HCT116 (cell line): Measurements from ENCODE around the gene PRIMA1. TPM values are rescaled to one million over a fixed set of nuclear protein-coding genes. Genes with fewer than 3 reads are reported as not detected.

ENCODE experiments used
- ATAC-seq: fragments of 200-7000 bp; cut with Tn5 transposase; 2 replicates; pipeline ENCODE4 v1.9.1; 2020; ENCODE audit warnings: mild to moderate bottlenecking, moderate library complexity
- BruUV-seq: library from RNA; stranded (reverse); fragments of 400-500 nt; replicated peaks from 2 replicates; lab custom pipeline; 2021; lab: Mats Ljungman, UMichigan
- CTCF ChIA-PET: fragments of 300-600 bp; sonication (Branson Sonifier 250); formaldehyde crosslinking; loops from one replicate; lab custom pipeline; 2021; ENCODE audit warnings: antibody characterized with exemption; lab: Charles Lee
- POLR2A ChIA-PET: fragments of 300-600, 350-600 bp; sonication (Branson Sonifier 250); formaldehyde crosslinking; loops from one replicate; lab custom pipeline; 2021; ENCODE audit warnings: antibody characterized with exemption; lab: Charles Lee
- RAD21 ChIA-PET, 2 experiments: fragments of 300-600 bp; sonication (Branson Sonifier 250); formaldehyde crosslinking; loops; one replicate each; lab custom pipeline; 2023; ENCODE audit warnings: low total read pairs in 2 of 2; ENCODE audit not compliant: uncharacterized antibody in 2 of 2, unreplicated experiment in 2 of 2, low non-redundant PET in 1 of 2; lab: Charles Lee
- DNase-seq: peaks from one replicate; pipeline ENCODE4 v3.0.0-alpha.2; 2010; ENCODE audit warnings: low read depth, low spot score
- H2AFZ ChIP-seq: fragments of 200-600 bp; shearing (Covaris generic), sonication (generic); 2 replicates; pipeline ENCODE4 v1.6.1; 2017; ENCODE audit warnings: low read depth, mixed run types, mixed read lengths, antibody characterized with exemption, low read length; ENCODE audit not compliant: poor library complexity, severe bottlenecking
- H3K27ac ChIP-seq: 2 replicates; pipeline ENCODE4 v1.5.1; 2012; ENCODE audit warnings: low read depth, low read length
- H3K27me3 ChIP-seq: fragments of 200-600 bp; sonication (generic); 2 replicates; pipeline ENCODE4 v1.6.1; 2016; ENCODE audit warnings: mixed run types, low read length, mixed read lengths; ENCODE audit not compliant: insufficient read depth
- H3K36me3 ChIP-seq, 2 experiments: fragments of 200-500 bp in 1 of 2; fragments of 200-600 bp in 1 of 2; sonication (Bioruptor generic) in 1 of 2; sonication (generic) in 1 of 2; 2 replicates each; pipeline versions ENCODE4 v1.5.1 to v1.6.1; 2014 to 2016; ENCODE audit warnings: low read length in 2 of 2, inconsistent platforms in 1 of 2, mixed read lengths in 1 of 2, mixed run types in 1 of 2; ENCODE audit not compliant: insufficient read depth in 2 of 2, control insufficient read depth in 1 of 2
- H3K4me1 ChIP-seq, 2 experiments: fragments of 200-600 bp in 1 of 2; sonication (generic) in 1 of 2; 2 replicates each; pipeline versions ENCODE4 v1.5.1 to v1.6.1; 2012 to 2017; ENCODE audit warnings: low read length in 2 of 2, inconsistent platforms in 1 of 2, mild to moderate bottlenecking in 1 of 2, mixed read lengths in 1 of 2, mixed run types in 1 of 2, moderate library complexity in 1 of 2; ENCODE audit not compliant: insufficient read depth in 2 of 2, control insufficient read depth in 1 of 2
- H3K4me2 ChIP-seq: fragments of 200-600 bp; sonication (generic); 2 replicates; pipeline ENCODE4 v1.6.1; 2017; ENCODE audit warnings: mixed run types, low read length, mixed read lengths
- H3K4me3 ChIP-seq, 2 experiments: fragments of 200-600 bp in 1 of 2; sonication (generic) in 1 of 2; replicated peaks in 1 of 2; 2 replicates each; pipeline ENCODE4 v1.5.1; 2011 to 2016; ENCODE audit warnings: low read length in 2 of 2, control low read depth in 1 of 2, low read depth in 1 of 2, mild to moderate bottlenecking in 1 of 2, mixed read lengths in 1 of 2, mixed run types in 1 of 2
- H3K79me2 ChIP-seq: fragments of 200-600 bp; sonication (generic); 2 replicates; pipeline ENCODE4 v1.6.1; 2017; ENCODE audit warnings: mild to moderate bottlenecking, mixed run types, low read length, moderate library complexity, mixed read lengths; ENCODE audit not compliant: insufficient read depth
- H3K9ac ChIP-seq: fragments of 200-600 bp; sonication (generic); 2 replicates; pipeline ENCODE4 v1.6.1; 2016; ENCODE audit warnings: low read length, mixed read lengths
- H3K9me2 ChIP-seq: fragments of 200-600 bp; sonication (generic), shearing (Covaris generic); 2 replicates; pipeline ENCODE4 v1.6.1; 2017; ENCODE audit warnings: mixed run types, mild to moderate bottlenecking, moderate library complexity; ENCODE audit not compliant: insufficient read depth
- H3K9me3 ChIP-seq, 2 experiments: fragments of 200-500 bp in 1 of 2; fragments of 200-600 bp in 1 of 2; sonication (Bioruptor generic) in 1 of 2; sonication (generic) in 1 of 2; 2 replicates each; pipeline ENCODE4 v1.6.1; 2014 to 2017; ENCODE audit warnings: low read length in 2 of 2, mixed read lengths in 2 of 2, inconsistent platforms in 1 of 2, low read depth in 1 of 2, mild to moderate bottlenecking in 1 of 2, mixed run types in 1 of 2, moderate library complexity in 1 of 2; ENCODE audit not compliant: control insufficient read depth in 1 of 2, insufficient read depth in 1 of 2
- H4K20me1 ChIP-seq: fragments of 200-600 bp; sonication (generic), shearing (Covaris generic); 2 replicates; pipeline ENCODE4 v1.6.1; 2017; ENCODE audit warnings: mixed run types, mild to moderate bottlenecking, moderate library complexity; ENCODE audit not compliant: insufficient read depth
- CEBPB ChIP-seq: IDR thresholded peaks from 2 replicates; pipeline ENCODE4 v1.6.1; 2012; ENCODE audit warnings: low read depth
- CTCF ChIP-seq, 3 experiments: fragments of 200-600 bp in 1 of 3; sonication (generic) in 1 of 3; IDR thresholded peaks in 2 of 3; conservative IDR thresholded peaks in 1 of 3; 2 replicates each; pipeline ENCODE4 v1.5.1; 2012 to 2017; ENCODE audit warnings: low read depth in 2 of 3, low read length in 2 of 3, antibody characterized with exemption in 1 of 3, borderline replicate concordance in 1 of 3, control low read depth in 1 of 3, mild to moderate bottlenecking in 1 of 3, mixed read lengths in 1 of 3, mixed run types in 1 of 3, moderate library complexity in 1 of 3; ENCODE audit not compliant: insufficient read depth in 1 of 3
- EZH2phosphoT487 ChIP-seq: fragments of 200-600 bp; IDR thresholded peaks from 2 replicates; pipeline ENCODE4 v1.6.1; 2018; ENCODE audit warnings: antibody characterized with exemption, borderline replicate concordance
- JUND ChIP-seq: IDR thresholded peaks from 2 replicates; pipeline ENCODE4 v1.6.1; 2012
- POLR2AphosphoS5 ChIP-seq: IDR thresholded peaks from 2 replicates; pipeline ENCODE4 v1.6.1; 2011; ENCODE audit warnings: mild to moderate bottlenecking, low read depth, low read length, moderate library complexity
- SIN3A ChIP-seq: IDR thresholded peaks from 2 replicates; pipeline ENCODE4 v1.6.1; 2012; ENCODE audit warnings: low read depth
- ZFX ChIP-seq: fragments of 450-650 bp; IDR thresholded peaks from 2 replicates; pipeline ENCODE4 v1.6.1; 2017
- intact Hi-C: fragments of 100-400 bp; cut with micrococcal nuclease; formaldehyde crosslinking; loops from 2 replicates; pipeline ENCODE4 v1.10.0; 2022
- total RNA-seq: library from RNA; stranded (reverse); gene quantifications from one replicate; pipeline ENCODE4 v1.2.1, GENCODE V29; 2021; ENCODE audit not compliant: unreplicated experiment
- TF ChIP-seq, protein P1 (sequence below): IDR thresholded peaks from 2 replicates; pipeline ENCODE4 v1.6.1; 2012

PRIMA1 gene
- total RNA-seq, 1 experiment from 2014 or later: 1.5 TPM

DNA sequence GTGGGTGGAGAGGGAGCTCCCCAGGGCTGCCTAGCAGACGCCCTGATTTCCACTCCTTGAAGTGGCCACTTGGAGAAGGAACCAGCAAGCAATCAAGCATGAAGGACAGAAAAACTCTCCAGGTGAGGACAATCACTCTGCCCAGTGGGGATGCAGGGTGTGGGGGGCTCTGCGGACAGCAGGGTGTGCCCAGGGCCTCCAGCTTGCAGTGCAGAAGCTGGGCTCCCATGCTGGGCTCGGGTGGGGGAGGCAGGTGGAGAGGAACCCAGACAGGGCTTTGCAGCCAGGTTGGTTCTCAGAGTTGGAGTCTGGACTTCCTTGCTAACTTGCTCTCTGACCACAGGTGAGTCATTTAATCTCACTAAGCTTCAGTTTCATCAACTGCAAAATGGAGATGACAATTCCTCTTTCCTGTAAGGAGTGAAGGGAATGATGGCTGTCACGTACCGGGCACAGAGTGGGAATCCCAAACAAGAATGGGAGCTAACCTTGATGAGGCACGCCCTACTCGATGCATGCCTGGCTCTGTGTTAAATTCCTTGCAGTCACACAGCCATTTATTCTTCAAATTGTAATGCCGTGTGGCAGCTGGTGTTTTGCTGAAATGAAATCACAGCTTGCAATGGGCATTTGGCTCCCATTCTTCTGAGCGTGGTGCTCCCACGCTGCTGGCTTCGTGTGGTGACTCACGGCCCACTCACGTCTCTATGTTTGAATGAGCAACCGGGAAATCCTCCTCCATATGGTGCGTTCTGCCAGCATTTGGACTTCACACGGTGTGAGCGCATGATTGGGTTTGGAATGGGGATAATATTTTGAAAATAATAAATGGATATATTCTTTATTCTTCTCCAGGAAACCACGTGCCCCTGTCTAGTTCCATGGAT lies 75.2 kb downstream of the PRIMA1 start:
- Histone ChIP-seq H3K9ac (no peak overlapping the region), H3K9me3 (no peaks in the 10 kb centered on the region), H3K4me1 (peaks cover 0 to 4% of the 10 kb centered on the region in 2 experiments; a peak in 1 of 4 replicates), H3K27ac (no peak overlapping the region), H3K27me3 (no peaks in the 10 kb centered on the region), H3K4me2 (no peak overlapping the region), H3K36me3 (no peaks in the 10 kb centered on the region), H3K79me2 (no peaks in the 10 kb centered on the region), H3K9me2 (no peaks in the 10 kb centered on the region), H2AFZ (no peak overlapping the region), H4K20me1 (no peaks in the 10 kb centered on the region), H3K4me3 (no peak overlapping the region)
- no peak for TF ChIP-seq CEBPB
- TF ChIP-seq, protein P1, sequence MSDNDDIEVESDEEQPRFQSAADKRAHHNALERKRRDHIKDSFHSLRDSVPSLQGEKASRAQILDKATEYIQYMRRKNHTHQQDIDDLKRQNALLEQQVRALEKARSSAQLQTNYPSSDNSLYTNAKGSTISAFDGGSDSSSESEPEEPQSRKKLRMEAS: no peak
- TF ChIP-seq SIN3A: no peak
- no peak for TF ChIP-seq POLR2AphosphoS5
- TF ChIP-seq JUND: no peak
- no peak for TF ChIP-seq CTCF (IDR thresholded peaks at IDR 0.05 in 2 of 3, conservative IDR thresholded peaks at IDR 0.05 in 1 of 3; ENCODE audit: borderline replicate concordance in 1 of 3, insufficient read depth in 1 of 3, low read depth in 2 of 3, low read length in 2 of 3)
- no peak for TF ChIP-seq EZH2phosphoT487
- TF ChIP-seq ZFX: no peak
- CTCF ChIA-PET: no interaction called here
- RAD21 ChIA-PET: no interaction called here
- POLR2A ChIA-PET: no interaction called here
- BruUV-seq: no TSS peak
- DNase-seq (no peak), ATAC-seq (no peak)
- intact Hi-C loops: no loop called here
